ENCODE results near the gene KIAA0319L. TPM values are rescaled to one million over a fixed set of nuclear protein-coding genes. Genes with fewer than 3 reads are reported as not detected.
"Not testable (repeated sequence)": the region's sequence is repeated elsewhere in the genome, so short reads cannot be mapped to it uniquely, and the experiment has no call there.

The KIAA0319L gene
- total RNA-seq, 1 donor from 2014 or later, result 69.2 TPM

DNA sequence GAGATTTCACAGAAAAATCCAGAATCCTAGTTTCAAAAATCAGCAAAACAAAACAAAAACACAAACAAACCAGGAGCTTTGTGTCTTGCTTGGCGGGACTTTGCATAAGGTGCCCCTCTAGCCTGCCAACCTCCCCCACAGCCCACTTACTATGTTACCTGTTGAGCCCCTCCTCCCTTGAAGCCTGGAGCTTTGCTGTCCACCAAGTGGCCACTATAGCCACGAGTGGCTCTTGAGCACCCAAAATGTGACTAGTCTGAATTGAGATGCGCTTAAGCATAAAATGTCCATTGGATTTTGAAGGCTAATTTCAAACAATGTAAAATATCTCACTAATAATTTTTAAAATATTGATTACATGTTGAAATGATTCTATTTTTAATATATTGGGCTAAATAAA, 28.1 kb upstream of the KIAA0319L start:
- Mint-ChIP-seq H3K4me3 (ENCODE audit: unreplicated experiment) (no peak overlapping the region), H3K27ac (ENCODE audit: unreplicated experiment) (no peak overlapping the region), H3K9me3 (ENCODE audit: unreplicated experiment) (no peaks in the 10 kb centered on the region), H3K36me3 (ENCODE audit: low read depth, unreplicated experiment) (peaks cover 18% of the 10 kb centered on the region), H3K4me1 (ENCODE audit: unreplicated experiment) (peaks cover 3% of the 10 kb centered on the region), H3K27me3 (ENCODE audit: unreplicated experiment) (peaks cover 11% of the 10 kb centered on the region)
- TF ChIP-seq, protein P1, sequence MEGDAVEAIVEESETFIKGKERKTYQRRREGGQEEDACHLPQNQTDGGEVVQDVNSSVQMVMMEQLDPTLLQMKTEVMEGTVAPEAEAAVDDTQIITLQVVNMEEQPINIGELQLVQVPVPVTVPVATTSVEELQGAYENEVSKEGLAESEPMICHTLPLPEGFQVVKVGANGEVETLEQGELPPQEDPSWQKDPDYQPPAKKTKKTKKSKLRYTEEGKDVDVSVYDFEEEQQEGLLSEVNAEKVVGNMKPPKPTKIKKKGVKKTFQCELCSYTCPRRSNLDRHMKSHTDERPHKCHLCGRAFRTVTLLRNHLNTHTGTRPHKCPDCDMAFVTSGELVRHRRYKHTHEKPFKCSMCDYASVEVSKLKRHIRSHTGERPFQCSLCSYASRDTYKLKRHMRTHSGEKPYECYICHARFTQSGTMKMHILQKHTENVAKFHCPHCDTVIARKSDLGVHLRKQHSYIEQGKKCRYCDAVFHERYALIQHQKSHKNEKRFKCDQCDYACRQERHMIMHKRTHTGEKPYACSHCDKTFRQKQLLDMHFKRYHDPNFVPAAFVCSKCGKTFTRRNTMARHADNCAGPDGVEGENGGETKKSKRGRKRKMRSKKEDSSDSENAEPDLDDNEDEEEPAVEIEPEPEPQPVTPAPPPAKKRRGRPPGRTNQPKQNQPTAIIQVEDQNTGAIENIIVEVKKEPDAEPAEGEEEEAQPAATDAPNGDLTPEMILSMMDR (IDR thresholded peaks at IDR 0.05; ENCODE audit: unreplicated experiment), result no peak
- DNase-seq (ENCODE audit: low spot score), result no peak

DNA sequence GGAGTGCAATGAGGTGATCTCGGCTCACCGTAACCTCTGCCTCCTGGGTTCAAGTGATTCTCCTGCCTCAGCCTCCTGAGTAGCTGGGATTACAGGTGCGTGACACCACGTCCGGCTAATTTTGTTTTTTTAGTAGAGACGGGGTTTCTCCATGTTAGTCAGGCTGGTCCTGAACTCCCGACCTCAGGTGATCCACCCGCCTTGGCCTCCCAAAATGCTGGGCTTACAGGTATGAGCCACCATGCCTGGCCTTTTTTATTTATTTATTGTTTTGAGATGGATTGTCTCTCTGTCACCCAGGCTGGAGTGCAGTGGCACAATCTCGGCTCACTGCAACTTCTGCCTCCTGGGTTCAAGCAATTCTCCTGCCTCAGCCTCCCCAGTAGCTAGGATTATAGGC, 24.4 kb upstream of the KIAA0319L start:
- H3K4me3 Mint-ChIP-seq (ENCODE audit: unreplicated experiment); H3K9me3 Mint-ChIP-seq (ENCODE audit: unreplicated experiment); H3K4me1 Mint-ChIP-seq (ENCODE audit: unreplicated experiment); DNase-seq (ENCODE audit: low spot score); H3K36me3 Mint-ChIP-seq (ENCODE audit: low read depth, unreplicated experiment); H3K27ac Mint-ChIP-seq (ENCODE audit: unreplicated experiment): not testable (repeated sequence)
- peaks cover 11% of the 10 kb centered on the region for H3K27me3 Mint-ChIP-seq (ENCODE audit: unreplicated experiment)

DNA sequence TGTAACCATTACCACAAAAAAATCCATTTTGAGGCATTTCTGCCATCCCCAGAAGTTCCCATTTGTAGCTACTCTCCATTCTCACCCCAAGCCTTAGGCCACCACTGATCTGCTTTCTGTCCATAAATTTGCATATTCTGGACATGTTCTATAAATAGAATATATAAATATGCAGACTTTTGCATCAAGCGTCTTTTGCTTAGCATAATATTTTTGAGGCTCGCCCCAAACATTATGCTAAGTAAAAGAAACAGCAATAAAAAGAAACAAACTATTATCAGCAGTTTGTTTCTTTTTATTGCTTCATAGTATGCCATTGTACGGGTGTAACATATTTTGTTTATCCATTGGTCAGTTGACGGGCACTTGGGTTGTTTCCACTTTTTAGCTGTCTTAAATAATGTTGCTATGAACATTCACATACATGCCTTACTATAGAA, 23.8 kb upstream of the KIAA0319L start:
- Mint-ChIP-seq H3K4me1 (ENCODE audit: unreplicated experiment) (peaks cover 15% of the 10 kb centered on the region), H3K4me3 (ENCODE audit: unreplicated experiment) (no peak overlapping the region), H3K36me3 (ENCODE audit: low read depth, unreplicated experiment) (peaks cover 10% of the 10 kb centered on the region), H3K27me3 (ENCODE audit: unreplicated experiment) (peaks cover 13% of the 10 kb centered on the region), H3K27ac (ENCODE audit: unreplicated experiment) (no peak overlapping the region), H3K9me3 (ENCODE audit: unreplicated experiment) (no peaks in the 10 kb centered on the region)
- TF ChIP-seq, protein P1 (IDR thresholded peaks at IDR 0.05; ENCODE audit: unreplicated experiment), result no peak
- DNase-seq (ENCODE audit: low spot score), result no peak

DNA sequence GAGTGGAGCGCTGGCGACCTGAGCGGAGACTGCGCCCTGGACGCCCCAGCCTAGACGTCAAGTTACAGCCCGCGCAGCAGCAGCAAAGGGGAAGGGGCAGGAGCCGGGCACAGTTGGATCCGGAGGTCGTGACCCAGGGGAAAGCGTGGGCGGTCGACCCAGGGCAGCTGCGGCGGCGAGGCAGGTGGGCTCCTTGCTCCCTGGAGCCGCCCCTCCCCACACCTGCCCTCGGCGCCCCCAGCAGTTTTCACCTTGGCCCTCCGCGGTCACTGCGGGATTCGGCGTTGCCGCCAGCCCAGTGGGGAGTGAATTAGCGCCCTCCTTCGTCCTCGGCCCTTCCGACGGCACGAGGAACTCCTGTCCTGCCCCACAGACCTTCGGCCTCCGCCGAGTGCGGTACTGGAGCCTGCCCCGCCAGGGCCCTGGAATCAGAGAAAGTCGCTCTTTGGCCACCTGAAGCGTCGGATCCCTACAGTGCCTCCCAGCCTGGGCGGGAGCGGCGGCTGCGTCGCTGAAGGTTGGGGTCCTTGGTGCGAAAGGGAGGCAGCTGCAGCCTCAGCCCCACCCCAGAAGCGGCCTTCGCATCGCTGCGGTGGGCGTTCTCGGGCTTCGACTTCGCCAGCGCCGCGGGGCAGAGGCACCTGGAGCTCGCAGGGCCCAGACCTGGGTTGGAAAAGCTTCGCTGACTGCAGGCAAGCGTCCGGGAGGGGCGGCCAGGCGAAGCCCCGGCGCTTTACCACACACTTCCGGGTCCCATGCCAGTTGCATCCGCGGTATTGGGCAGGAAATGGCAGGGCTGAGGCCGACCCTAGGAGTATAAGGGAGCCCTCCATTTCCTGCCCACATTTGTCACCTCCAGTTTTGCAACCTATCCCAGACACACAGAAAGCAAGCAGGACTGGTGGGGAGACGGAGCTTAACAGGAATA, 20.1 kb upstream of the KIAA0319L start:
- peaks cover 13% of the 10 kb centered on the region for H3K36me3 Mint-ChIP-seq (ENCODE audit: low read depth, unreplicated experiment)
- H3K27me3 Mint-ChIP-seq (ENCODE audit: unreplicated experiment), result peaks cover 20% of the 10 kb centered on the region
- DNase-seq (ENCODE audit: low spot score), result peak; percentile 43
- no peaks in the 10 kb centered on the region for H3K9me3 Mint-ChIP-seq (ENCODE audit: unreplicated experiment)
- H3K4me1 Mint-ChIP-seq (ENCODE audit: unreplicated experiment), result peaks cover 25% of the 10 kb centered on the region
- peak overlapping the region; percentile 86 for H3K4me3 Mint-ChIP-seq (ENCODE audit: unreplicated experiment)
- H3K27ac Mint-ChIP-seq (ENCODE audit: unreplicated experiment), result peak overlapping the region; percentile 83
- TF ChIP-seq, protein P1 (IDR thresholded peaks at IDR 0.05; ENCODE audit: unreplicated experiment), result no peak

DNA sequence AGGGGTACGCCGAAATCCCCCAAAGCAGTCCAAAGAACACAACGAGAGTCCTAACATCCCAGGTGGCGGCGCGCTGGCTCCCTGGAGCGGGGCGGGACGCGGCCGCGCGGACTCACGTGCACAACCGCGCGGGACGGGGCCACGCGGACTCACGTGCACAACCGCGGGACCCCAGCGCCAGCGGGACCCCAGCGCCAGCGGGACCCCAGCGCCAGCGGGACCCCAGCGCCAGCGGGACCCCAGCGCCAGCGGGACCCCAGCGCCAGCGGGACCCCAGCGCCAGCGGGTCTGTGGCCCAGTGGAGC, 19.5 kb upstream of the KIAA0319L start:
- H3K9me3 Mint-ChIP-seq (ENCODE audit: unreplicated experiment); DNase-seq (ENCODE audit: low spot score); H3K27ac Mint-ChIP-seq (ENCODE audit: unreplicated experiment): not testable (repeated sequence)
- peaks cover 25% of the 10 kb centered on the region for H3K4me1 Mint-ChIP-seq (ENCODE audit: unreplicated experiment)
- peaks cover 21% of the 10 kb centered on the region for H3K27me3 Mint-ChIP-seq (ENCODE audit: unreplicated experiment)
- H3K36me3 Mint-ChIP-seq (ENCODE audit: low read depth, unreplicated experiment), result peaks cover 14% of the 10 kb centered on the region
- peak overlapping the region; percentile 85 for H3K4me3 Mint-ChIP-seq (ENCODE audit: unreplicated experiment)
